NCI-H2171 treated with DMSO at 0.1 percent for 48 hours (cell line): ENCODE measurements around the gene SSTR5.

Experiments
- DNase-seq: peaks from one replicate; lab custom pipeline; 2025; lab: John Stamatoyannopoulos, UW

The SSTR5 gene

GRCh38 chr16:1055557-1055924 is 17.0 kb upstream of the SSTR5 start:
- no peak for DNase-seq

- no peak for DNase-seq
Measured at GRCh38 chr16:1056196-1056595, 16.4 kb upstream of the SSTR5 start.

GRCh38 chr16:1057252-1057932 is 15.2 kb upstream of the SSTR5 start:
- DNase-seq: peak; percentile 1

GRCh38 chr16:1058216-1058615 is 14.3 kb upstream of the SSTR5 start:
- no peak for DNase-seq

- DNase-seq: no peak
Measured at GRCh38 chr16:1059310-1059709, 13.2 kb upstream of the SSTR5 start.

GRCh38 chr16:1060416-1061340 is 11.9 kb upstream of the SSTR5 start:
- no peak for DNase-seq

GRCh38 chr16:1061769-1062505 is 10.6 kb upstream of the SSTR5 start:
- no peak for DNase-seq

GRCh38 chr16:1062895-1063294 is 9.7 kb upstream of the SSTR5 start:
- no peak for DNase-seq

GRCh38 chr16:1063728-1064127 is 8.8 kb upstream of the SSTR5 start:
- no peak for DNase-seq

- DNase-seq: no peak
Measured at GRCh38 chr16:1065469-1066128, 6.9 kb upstream of the SSTR5 start.

- DNase-seq: peak; percentile 46
Measured at GRCh38 chr16:1066584-1067172, 5.9 kb upstream of the SSTR5 start.

GRCh38 chr16:1067629-1068028 is 4.9 kb upstream of the SSTR5 start:
- no peak for DNase-seq

GRCh38 chr16:1068451-1068850 is 4.1 kb upstream of the SSTR5 start:
- peak; percentile 58 for DNase-seq

- peak; percentile 8 for DNase-seq
Measured at GRCh38 chr16:1069154-1069553, 3.4 kb upstream of the SSTR5 start.

GRCh38 chr16:1070084-1070863 is 2.3 kb upstream of the SSTR5 start:
- no peak for DNase-seq

GRCh38 chr16:1070864-1071408 is 1.6 kb upstream of the SSTR5 start:
- peak; percentile 20 for DNase-seq

- DNase-seq: peak; percentile 61
Measured at GRCh38 chr16:1071561-1072225, 854 bp upstream of the SSTR5 start.

- no peak for DNase-seq
Measured at GRCh38 chr16:1073262-1073558, 663 bp downstream of the SSTR5 start.

- DNase-seq: no peak
Measured at GRCh38 chr16:1073566-1074378, 1.2 kb downstream of the SSTR5 start.

- no peak for DNase-seq
Measured at GRCh38 chr16:1074379-1074649, 1.8 kb downstream of the SSTR5 start.
